EH (cell line): Measurements from ENCODE around the gene VWCE.

Experiments used
- DNase-seq: peaks from one replicate; pipeline ENCODE4 v3.0.0-alpha.2; 2015; ENCODE audit warnings: low read depth

Gene VWCE

DNA sequence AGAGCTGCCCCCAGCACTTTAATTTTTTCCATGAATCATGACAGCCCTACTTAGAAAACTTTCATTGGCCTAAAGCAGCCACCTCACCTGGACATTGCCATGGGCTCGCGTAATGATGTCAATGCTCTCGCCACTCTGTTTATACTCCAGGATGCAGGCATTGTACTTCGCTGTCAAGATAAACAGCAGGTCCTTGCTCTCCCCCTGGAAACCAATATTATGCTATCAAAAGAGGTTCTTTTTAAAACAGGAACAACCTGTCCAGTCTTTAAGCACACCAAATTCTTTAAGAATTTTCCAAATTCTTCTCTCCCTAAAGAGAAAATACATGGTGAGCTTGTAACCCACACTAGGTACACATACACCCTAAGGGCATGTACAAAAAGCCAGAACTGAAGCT, 34.8 kb upstream of the VWCE start:
- no peak for DNase-seq

DNA sequence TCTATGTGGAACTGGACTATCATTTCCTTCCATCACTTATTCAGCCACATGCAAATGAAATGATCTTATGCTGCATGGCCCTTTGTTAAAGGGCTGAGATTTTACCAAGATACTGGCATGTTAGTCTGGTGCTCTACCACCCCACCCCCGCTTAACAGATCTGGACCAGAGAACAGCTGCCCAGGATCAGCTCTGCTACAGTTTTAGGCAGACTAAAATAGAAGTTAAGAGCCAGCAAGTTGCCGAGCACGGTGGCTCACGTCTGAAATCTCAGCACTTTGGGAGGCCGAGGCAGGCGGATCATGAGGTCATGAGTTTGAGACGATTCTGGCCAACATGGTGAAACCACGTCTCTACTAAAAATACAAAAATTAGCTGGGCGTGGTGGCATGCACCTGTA, 33.2 kb upstream of the VWCE start:
- no peak for DNase-seq

DNA sequence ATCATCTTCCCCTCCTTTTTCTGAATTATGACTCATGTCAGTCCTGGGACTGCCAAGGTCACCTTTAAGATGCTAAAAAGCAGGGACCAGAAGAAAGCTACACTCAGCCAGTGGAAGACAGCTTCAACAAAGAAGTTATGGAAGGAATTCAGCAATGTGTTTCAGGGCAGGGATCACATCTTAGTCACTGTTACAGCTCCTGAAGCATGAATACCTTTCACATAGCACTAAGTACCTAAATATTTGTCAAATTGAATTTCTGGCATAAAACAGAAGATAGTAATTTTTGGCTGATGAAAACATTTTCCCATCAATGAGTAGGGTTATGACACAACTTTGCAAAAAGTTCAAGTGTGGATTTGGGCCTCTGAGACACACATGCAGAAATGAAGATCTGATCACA, 32.6 kb upstream of the VWCE start:
- DNase-seq: peak; percentile 65

DNA sequence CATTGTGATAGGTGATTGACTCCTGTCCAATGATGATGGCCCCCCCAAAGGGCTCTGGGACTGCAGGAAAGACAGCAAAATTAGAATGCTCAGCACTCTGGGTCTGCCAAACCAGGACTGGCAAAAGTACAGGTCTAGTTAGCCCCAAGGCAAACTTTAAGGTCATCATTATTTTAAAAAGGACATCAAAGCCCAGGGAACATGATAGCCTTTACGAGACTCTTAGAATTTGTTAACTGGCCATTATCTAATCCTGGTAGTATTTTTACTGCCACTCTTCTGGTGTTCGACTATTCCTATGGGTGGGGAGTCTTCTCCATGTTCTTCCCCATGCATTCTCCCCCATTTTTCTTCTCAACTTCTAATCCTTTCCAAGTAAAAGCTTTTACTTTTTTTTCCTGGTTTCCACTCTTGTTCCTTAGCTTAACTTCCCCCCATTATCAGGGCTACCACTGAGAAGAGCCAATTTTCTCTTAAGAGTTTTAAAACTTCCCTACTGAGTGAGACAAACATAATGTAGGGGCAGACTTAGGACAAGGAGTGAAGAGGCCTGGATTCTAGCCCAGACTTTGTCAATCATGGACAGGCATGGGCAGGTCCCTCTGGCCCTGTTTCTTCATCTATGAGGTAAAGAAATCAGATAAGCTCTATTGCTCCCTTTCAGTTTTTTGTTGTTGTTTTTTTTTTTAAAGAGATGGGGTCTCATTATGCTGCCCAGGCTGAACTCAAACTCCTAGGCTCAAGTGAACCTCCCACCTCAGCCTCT, 30.7 kb upstream of the VWCE start:
- DNase-seq: no peak

DNA sequence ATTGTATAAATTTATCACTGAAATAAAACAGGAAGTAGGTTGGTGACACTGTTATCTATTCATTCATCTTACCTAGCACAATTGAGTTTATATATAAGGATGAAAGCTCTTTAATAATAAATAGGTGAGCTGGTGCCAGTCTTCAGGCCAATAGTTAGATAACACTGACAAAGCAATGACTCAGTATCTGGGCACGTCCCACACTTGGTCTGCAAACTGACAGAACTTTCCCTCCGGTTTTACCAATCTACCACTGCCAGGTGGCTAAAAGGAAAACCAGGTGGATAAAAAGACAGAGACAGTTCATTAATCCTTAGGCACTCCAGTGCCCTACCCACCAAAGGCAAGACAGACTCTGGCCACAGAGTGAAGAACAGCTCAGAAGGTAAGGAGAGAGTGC, 20.1 kb upstream of the VWCE start:
- DNase-seq: no peak

DNA sequence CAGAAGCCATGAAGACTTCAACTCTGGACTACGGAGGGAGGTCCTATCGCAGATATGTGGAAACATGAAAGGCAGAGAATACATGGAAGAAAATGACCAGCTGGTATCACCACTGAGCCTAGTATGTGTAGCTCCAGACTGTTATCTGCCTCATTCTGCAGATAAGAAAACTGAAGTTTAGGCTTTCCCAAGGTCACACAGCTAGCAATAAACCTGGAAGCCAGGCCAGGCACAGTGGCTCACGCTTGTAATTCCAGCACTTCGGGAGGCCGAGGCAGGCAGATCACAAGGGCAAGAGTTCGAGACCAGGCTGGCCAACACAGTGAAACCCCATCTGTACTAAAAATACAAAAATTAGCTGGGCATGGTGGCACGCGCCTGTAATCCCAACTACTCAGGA, 15.6 kb upstream of the VWCE start:
- no peak for DNase-seq

DNA sequence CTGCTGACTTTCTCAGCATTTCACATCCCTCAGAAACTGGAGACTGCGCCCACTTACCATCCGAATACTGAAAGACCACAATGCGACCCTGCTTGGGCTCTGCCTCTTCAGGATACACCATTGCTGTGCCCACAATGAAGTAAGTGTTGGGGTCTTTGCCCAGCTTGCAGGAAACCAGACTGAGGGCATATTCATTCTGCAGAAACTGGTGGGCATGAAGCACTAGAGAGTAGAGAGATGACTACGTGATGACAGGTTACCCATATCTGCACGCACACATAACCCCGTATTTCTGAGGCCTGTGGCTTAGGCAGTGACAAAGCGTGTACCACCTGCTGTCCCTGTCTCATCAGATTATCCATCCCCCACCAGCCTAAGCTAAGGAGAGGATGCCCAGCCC, 14.6 kb upstream of the VWCE start:
- DNase-seq: no peak

DNA sequence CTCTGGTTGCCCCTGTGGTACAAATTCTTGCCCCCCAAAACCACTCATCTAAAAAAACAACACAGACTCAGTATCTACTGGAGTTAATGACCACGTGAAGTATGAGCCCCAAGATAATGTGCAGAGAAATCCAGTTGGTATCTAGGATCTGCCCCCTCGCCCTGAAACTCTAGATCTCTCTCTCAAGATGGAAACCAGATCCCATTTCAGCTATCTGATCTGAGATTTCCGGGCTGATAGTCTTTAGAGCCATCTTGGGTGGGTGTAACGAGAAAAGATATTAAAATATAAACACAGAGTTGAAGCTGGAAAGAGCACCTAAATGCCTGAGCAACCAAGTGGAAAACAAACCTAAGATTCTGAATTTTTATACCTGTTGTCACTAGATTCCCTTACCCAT, 14.0 kb upstream of the VWCE start:
- DNase-seq: no peak

DNA sequence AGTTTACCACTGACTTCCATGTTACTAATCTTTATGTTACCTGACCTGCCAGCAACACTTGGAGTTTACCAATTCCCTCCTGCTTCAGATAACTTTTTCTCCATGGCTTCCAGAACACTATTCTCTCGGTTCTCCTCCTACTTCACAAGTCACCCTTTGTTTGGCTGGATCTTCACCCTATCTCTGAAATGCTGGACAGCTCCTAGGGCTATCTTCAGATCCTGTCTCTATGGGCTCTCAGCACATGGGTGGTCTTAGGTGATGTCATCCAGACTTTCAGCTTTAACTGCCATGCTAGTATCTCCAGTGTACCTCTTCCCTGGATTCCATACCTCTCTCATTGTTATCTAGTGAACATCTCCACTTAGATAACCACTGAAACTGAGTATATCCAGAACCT, 12.2 kb upstream of the VWCE start:
- no peak for DNase-seq

DNA sequence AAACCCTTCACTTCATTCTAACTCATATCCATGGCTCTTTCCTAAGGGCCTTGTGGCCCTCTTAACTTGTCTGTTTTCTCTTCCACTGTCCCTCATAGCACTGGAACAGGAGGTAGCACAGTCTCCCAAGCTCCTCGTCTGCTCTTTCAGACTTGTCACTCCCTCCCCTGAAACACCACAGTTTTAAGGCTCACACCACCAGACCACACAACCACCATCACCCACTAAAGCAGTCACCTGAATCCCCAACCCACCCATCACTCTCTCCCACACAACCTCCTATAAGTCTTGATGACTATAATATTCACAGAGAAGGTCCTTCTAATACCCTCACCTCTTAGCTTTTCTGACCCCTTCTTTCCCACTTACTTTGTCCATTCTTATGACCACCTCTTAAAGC, 11.1 kb upstream of the VWCE start:
- DNase-seq: no peak

DNA sequence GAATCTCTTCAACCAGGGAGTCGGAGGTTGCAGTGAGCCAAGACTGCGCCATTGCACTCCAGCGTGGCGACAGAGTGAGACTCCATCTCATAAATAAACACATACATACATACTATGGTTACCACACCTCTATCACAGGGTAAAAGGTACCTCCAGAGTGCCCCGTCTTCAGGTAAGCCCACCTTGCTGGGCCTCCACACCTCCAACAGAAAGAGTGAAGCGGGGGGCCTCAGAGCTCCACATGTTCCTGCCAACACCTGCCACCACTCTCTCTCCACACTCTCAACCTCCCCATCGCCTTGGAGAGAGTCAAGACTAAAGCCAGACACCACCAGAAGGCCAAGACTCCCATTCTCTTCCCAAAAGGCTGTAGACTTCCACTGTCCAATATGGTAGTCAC, 10.3 kb upstream of the VWCE start:
- DNase-seq: no peak

DNA sequence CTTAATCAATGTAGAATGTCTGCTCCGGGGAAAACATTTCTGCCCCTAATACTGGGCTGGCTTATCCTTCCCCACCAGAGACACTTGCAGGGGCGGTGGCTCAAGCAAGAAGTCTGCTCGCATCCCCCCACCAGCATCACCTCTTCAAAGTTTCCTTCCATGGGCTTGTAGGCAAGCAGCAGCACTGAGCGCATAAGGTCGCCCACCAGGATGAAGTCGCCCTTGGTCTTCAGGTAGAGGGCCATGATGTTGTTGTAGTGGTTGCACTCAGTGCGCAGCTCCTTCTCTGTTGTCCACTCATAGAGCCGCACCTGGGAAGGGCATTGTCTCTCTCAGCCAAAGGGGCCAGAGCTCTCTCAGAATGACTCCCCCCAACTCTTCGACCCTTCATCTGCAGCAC, 8.6 kb upstream of the VWCE start:
- DNase-seq: no peak

DNA sequence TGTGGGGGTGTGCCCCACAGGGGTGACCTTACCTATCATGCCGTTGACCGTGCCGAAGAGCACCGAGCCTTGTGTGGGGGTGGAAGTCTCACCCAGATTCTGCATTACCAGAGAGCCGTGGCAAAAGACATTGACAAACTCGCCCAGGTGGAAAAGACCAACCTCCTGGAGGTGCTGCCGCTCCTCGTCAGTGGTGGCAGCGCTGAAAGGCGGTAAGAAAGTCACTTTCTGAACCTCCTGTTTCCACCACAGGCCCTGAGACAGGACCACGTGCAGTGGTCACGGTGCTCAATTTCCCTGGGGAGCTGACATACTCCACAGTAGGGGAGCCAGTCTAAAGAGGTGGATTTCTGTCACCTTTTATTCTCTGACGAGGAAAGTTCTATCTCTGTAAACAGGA, 7.4 kb upstream of the VWCE start:
- DNase-seq: no peak

DNA sequence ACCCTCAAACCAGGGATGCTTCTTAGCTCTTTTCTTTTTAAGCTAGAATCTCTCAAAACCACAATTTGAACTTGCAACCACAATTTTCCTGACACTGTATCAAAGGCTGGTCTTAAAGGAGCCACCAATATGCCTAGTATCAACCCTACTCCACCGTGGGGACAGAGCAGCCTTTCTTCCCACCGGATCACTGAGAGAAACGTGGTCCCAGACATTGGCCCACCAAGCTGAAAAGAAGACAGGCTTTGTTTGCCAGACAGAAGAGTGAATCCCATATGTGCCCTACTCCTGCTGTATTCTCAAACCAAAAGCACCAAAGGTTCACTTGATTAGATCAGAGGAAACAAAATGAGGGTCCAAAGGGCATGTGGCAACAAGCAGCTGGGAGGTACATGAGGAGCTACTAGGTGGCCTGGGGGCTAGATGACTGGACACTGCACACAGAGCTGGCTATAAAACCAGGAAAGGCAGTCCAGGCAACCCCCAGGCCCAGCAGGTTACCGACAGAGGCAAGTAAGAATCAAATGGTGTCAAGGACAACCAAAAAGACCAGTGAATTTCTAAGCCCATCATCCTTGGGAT, 3.6 kb upstream of the VWCE start:
- peak; percentile 16 for DNase-seq

DNA sequence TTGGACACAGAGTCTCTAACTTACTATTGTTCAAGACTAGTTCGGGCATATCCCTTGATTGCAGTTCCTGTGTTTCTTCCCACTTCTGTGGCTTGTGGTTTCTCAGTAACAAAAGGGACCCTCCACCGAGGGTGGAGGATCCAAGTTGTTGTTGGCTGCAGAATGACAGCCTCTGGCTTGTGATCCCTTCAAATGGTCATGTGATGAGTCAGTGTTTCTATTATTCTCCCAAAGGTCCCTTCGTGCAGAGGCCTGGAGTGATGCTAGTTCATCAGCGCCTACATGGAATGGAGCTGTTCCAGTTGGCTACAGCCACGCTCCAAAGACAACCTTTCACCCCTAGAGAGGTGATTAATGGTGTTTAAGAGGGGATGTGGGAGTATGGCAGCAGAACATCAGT, 2.6 kb upstream of the VWCE start:
- peak; percentile 96 for DNase-seq

DNA sequence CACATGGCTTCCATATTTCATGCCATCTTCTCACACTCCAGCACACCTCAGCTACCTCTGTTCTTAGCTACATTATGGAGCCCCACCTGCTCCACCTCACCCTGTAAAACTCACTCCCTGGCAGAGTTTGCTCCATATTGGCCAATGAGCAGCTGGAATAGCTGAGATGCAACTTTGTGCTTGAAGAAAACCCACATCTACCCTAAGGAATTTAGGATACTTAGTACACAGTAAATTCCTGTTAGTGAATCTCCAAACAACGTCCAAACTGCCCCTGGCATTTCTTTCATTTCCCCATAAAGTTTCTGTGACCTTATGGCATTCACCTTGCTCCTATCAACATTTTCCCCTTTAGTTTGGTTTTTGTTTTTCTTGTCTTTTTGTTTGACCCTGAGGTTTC, 2.2 kb upstream of the VWCE start:
- no peak for DNase-seq

DNA sequence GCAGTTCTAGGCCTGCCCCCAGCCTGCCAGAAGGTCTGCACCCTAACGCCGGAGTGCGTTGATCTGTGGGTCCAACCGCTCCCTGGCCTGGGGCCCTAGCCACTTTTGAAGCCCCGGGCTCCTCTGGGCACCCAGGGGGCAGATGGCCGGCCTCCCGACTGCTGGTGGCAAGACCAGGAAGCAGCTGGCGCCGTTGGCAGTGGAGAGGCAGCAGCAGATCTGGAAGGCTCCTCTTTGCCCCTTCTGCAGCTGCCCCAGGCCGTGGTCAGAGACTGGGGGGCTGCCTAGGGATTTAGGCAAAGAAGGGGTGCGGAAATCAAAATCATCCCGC, 445 bp upstream of the VWCE start:
- DNase-seq: no peak

DNA sequence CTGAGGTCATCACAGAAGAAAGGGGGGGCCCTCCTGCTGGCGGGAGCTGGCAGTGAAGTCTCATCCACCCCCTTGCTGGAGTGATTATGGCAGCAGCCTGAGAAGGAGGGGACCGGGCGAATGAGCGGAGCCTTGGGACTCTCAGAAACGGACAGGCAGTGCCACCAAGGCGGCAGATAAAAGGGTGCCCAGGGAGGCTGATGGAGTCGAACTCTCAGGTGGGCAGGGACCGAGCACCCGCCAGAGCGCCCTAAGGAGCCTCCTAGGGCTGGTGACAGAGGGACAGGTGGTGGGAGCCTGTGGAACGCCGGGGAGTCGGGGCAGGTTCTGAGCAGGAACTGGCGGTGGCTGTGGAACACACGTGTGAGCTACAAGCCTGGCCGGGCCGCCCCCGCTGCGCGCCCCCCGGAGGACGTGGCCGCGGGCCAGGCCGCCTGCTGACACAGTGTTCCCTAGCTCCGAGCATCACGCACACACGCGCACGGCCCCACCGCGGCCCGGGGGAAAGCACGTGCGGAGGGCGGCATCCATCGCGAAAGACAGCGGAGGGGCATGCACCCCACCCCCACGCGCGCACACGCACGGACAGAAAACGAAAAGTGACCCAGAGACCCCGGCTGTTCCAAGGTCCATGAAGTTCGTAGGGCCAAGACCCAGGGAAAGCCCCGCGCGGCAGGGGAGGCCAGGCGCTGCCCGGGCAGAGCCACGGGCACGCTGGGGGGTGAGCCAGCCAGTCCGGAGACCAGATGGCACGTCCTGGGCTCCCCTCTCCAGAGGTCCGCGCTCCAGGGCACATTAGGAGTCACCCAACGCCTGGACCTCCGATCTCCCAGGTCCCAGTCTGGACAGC, 1.0 kb downstream of the VWCE start:
- peak; percentile 50 for DNase-seq

DNA sequence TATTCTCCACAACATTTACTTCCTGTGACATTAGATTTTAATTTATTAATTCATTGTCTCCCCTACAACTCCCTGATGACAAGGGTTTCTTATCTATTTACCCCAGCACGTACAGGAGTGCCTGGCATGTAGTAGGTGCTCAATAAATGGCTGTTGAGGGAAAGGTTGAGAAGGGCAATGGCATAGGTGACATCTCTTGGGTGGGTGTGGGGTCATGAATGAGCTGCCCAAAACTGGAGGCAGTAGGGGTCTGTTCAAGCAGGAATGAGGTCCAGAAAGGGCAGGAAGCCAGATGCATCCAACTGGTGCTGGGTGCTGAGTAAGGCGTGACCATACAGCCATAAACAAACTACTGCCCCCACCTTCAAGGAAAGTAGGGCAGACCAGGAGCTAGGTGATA, 2.8 kb downstream of the VWCE start:
- no peak for DNase-seq

DNA sequence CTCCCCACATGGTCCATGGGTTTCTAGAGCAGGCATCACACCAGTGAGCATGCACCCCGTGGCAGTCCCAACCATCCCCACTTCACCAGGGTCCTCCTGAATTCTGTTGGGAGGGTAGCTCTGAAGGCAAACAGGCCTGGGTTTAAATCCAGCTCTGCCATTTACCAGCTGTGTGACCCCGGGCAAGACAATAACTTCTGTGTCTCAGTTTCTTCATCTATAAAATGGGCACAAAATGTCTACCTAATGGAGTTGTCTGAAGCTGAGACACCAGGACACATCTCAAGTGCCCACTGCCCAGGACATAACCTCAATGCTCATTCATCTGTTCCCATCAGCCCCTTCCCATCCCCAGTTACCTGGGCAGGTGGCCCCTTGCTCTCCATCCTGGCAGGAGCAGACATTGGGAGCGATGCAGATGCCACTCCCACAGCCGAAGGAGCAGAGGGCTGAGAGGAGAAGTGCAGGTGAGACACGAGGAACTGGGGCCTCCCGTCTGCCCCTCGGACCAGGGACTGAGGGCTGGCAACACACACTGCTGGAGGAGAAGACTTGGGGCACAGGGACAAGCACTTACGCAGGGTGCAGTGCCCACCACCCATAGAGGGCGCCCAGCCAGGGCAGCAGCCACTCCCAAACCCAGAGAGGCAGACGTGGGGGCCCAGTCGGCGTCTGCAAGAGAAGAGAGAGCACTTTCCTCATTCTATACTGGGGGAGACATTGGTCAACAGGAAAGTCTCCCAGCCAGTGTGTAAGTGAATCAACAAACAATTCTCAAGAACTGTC, 4.0 kb downstream of the VWCE start:
- no peak for DNase-seq

DNA sequence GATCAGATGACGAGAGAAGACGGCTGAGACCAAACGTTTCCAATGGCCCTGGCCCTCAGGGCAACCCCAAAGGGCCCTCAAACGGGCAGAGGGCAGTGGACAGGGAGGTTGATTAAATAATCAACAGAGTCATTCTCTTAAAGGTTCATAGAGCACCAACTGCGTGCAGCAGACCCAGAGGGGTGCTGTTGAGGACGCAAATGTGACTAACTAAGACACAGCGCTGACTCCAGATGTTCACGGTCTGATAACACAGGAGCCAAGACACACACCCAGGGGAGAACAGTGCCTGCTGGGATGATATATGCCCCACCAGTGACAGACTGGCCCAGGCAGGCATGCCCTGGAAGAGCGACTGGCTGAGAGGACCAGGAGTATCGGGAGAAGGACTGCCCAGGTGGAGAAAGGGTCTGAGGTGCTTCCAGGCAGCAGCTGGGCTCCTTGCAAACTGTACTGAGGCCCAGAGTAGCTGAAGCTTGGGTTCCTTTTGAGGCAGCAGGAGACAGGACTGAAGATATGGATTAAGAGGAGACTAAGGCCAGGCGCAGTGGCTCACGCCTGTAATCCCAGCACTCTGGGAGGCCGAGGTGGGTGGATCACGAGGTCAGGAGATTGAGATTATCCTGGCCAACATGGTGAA, 7.7 kb downstream of the VWCE start:
- DNase-seq: no peak

DNA sequence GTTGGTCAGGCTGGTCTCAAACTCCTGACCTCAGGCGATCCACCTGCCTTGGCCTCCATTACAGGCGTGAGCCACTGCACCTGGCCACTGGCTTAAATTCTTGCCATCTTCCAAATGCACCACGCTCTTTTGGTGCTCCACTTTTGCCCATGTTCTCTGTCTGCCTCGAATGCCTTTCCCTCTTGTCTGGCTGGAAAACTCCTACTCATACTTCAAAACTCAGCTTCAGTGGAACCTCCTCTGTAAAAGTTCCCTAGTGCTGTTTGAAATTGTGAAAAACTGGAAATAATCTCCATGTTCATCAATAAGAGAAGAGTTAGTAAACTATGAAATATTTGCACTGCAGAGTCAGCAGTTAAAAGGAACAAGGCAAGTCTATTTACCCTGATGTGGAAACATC, 11.5 kb downstream of the VWCE start:
- DNase-seq: no peak
